PC-9 (cell line): ENCODE measurements around the gene PIK3R1. TPM values are rescaled to one million over a fixed set of nuclear protein-coding genes. Genes with fewer than 3 reads are reported as not detected.

Experiments
- BruUV-seq: library from RNA; stranded (reverse); fragments of 400-500 nt; replicated peaks from 2 replicates; lab custom pipeline; 2021; lab: Mats Ljungman, UMichigan
- CTCF ChIA-PET: fragments of 300-600 bp; sonication (Branson Sonifier 250); formaldehyde crosslinking; loops from one replicate; lab custom pipeline; 2022; ENCODE audit warnings: antibody characterized with exemption; lab: Charles Lee
- POLR2A ChIA-PET: fragments of 300-600 bp; sonication (Branson Sonifier 250); formaldehyde crosslinking; loops from one replicate; lab custom pipeline; 2022; ENCODE audit warnings: antibody characterized with exemption; ENCODE audit not compliant: unreplicated experiment; lab: Charles Lee
- DNase-seq, 2 experiments: peaks; one replicate each; pipeline versions ENCODE4 v3.0.0 to v3.0.0-alpha.2; 2015 to 2022; ENCODE audit warnings: mixed read lengths in 1 of 2
- H2AFZ ChIP-seq: fragments of 200-600 bp; sonication (generic); 2 replicates; pipeline ENCODE4 v1.8.1; 2017; ENCODE audit warnings: antibody characterized with exemption
- H3F3A ChIP-seq: fragments of 200-600 bp; sonication (generic); 2 replicates; pipeline ENCODE4 v1.8.1; 2017; ENCODE audit warnings: antibody characterized with exemption, mild to moderate bottlenecking, low read depth; ENCODE audit not compliant: insufficient read depth
- H3K27ac ChIP-seq: fragments of 200-600 bp; sonication (generic); 2 replicates; pipeline ENCODE4 v1.6.1; 2016; ENCODE audit warnings: mixed run types
- H3K27me3 ChIP-seq: fragments of 200-600 bp; sonication (generic); 2 replicates; pipeline ENCODE4 v1.6.1; 2016; ENCODE audit warnings: low read depth, mixed run types; ENCODE audit not compliant: insufficient read depth
- H3K36me3 ChIP-seq: fragments of 200-600 bp; sonication (generic); 2 replicates; pipeline ENCODE4 v1.6.1; 2016; ENCODE audit warnings: low read depth, mixed run types
- H3K4me1 ChIP-seq: fragments of 200-600 bp; sonication (generic); replicated peaks from 2 replicates; pipeline ENCODE4 v1.6.1; 2016; ENCODE audit warnings: mixed run types; ENCODE audit not compliant: insufficient read depth
- H3K4me2 ChIP-seq: fragments of 200-600 bp; sonication (generic); 2 replicates; pipeline ENCODE4 v1.6.1; 2017; ENCODE audit warnings: mixed run types
- H3K4me3 ChIP-seq: fragments of 200-600 bp; sonication (generic); 2 replicates; pipeline ENCODE4 v1.6.1; 2016; ENCODE audit warnings: mixed run types
- H3K79me2 ChIP-seq: fragments of 200-600 bp; sonication (generic); 2 replicates; pipeline ENCODE4 v1.6.1; 2017; ENCODE audit warnings: low read depth, mixed run types
- H3K9me2 ChIP-seq: fragments of 200-600 bp; sonication (generic); 2 replicates; pipeline ENCODE4 v1.8.1; 2017; ENCODE audit warnings: mild to moderate bottlenecking; ENCODE audit not compliant: insufficient read depth
- H3K9me3 ChIP-seq: fragments of 200-600 bp; sonication (generic); 2 replicates; pipeline ENCODE4 v1.8.1; 2016; ENCODE audit warnings: low read depth; ENCODE audit not compliant: insufficient read depth
- H4K20me1 ChIP-seq: fragments of 200-600 bp; sonication (generic); 2 replicates; pipeline ENCODE4 v1.8.1; 2017; ENCODE audit not compliant: insufficient read depth
- EZH2 ChIP-seq: fragments of 200-600 bp; sonication (generic); IDR thresholded peaks from 2 replicates; pipeline ENCODE4 v1.8.0; 2017; ENCODE audit warnings: antibody characterized with exemption, low read depth
- intact Hi-C: fragments of 100-400 bp; cut with micrococcal nuclease; formaldehyde crosslinking; loops from one replicate; pipeline ENCODE4 v1.10.0; 2022; ENCODE audit not compliant: unreplicated experiment
- total RNA-seq: library from RNA; stranded (reverse); gene quantifications from 2 replicates; pipeline ENCODE4 v1.2.3, GENCODE V29; 2021
- TF ChIP-seq, protein P1 (sequence below): fragments of 200-600 bp; sonication (generic); conservative IDR thresholded peaks from 2 replicates; pipeline ENCODE4 v1.6.1; 2017; ENCODE audit warnings: mixed run types, antibody characterized with exemption, mild to moderate bottlenecking, moderate library complexity

Gene PIK3R1
- total RNA-seq, 1 experiment from 2014 or later = 15.9 TPM

DNA sequence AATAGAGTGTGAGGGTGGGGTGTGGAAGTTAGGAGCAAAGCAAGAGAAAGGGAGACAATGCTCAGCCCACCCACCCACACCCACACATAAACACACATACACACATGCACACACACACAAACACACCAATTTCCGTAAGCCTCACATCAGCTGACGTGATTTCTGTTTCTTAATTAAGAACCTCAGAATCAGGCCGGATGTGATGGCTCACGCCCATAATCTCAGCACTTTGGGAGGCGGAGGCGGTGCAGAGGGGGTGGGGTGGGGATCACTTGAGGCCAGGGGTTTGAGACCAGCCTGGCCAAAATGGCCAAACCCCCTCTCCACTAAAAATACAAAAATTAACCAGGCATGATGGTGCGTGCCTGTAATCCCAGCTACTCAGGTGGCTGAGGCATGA, 26.4 kb upstream of the PIK3R1 start:
- H3K79me2 ChIP-seq = no peaks in the 10 kb centered on the region
- H3K36me3 ChIP-seq = no peaks in the 10 kb centered on the region
- ChIA-PET POLR2A (no interaction called here), CTCF (no interaction called here)
- TF ChIP-seq EZH2 = no peak
- TF ChIP-seq, protein P1, sequence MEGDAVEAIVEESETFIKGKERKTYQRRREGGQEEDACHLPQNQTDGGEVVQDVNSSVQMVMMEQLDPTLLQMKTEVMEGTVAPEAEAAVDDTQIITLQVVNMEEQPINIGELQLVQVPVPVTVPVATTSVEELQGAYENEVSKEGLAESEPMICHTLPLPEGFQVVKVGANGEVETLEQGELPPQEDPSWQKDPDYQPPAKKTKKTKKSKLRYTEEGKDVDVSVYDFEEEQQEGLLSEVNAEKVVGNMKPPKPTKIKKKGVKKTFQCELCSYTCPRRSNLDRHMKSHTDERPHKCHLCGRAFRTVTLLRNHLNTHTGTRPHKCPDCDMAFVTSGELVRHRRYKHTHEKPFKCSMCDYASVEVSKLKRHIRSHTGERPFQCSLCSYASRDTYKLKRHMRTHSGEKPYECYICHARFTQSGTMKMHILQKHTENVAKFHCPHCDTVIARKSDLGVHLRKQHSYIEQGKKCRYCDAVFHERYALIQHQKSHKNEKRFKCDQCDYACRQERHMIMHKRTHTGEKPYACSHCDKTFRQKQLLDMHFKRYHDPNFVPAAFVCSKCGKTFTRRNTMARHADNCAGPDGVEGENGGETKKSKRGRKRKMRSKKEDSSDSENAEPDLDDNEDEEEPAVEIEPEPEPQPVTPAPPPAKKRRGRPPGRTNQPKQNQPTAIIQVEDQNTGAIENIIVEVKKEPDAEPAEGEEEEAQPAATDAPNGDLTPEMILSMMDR = no peak
- no peaks in the 10 kb centered on the region for H3K9me3 ChIP-seq
- no peak for DNase-seq
- H4K20me1 ChIP-seq = no peaks in the 10 kb centered on the region
- H3K9me2 ChIP-seq = no peaks in the 10 kb centered on the region
- no peaks in the 10 kb centered on the region for H3K4me1 ChIP-seq
- no peak overlapping the region for H3K4me2 ChIP-seq
- H2AFZ ChIP-seq = no peak overlapping the region
- no peak overlapping the region for H3K27ac ChIP-seq
- BruUV-seq = no TSS peak
- no peaks in the 10 kb centered on the region for H3F3A ChIP-seq
- no peaks in the 10 kb centered on the region for H3K27me3 ChIP-seq
- intact Hi-C loops = no loop called here
- no peak overlapping the region for H3K4me3 ChIP-seq

DNA sequence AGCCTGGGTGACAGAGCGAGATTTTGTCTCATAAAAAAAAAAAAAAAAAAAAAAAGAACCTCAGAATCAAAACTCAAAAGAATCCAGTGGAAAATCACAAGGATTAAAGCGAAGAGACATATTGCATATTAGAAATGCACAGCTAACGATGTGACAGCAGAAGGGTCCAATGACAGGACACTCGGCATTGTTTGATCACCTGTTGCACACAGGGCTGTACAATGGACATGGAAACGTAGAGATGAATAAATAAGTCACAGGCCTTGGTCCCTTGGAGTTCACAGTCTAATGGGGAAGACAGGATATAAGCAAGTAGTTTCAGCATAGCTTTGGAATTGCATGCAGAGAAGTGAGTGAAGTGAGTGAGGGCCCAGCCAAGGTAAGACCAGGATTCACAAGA, 25.9 kb upstream of the PIK3R1 start:
- no peaks in the 10 kb centered on the region for H3K4me1 ChIP-seq
- H3K79me2 ChIP-seq = no peaks in the 10 kb centered on the region
- no peaks in the 10 kb centered on the region for H3F3A ChIP-seq
- no peak overlapping the region for H3K4me2 ChIP-seq
- no TSS peak for BruUV-seq
- H3K27ac ChIP-seq = no peak overlapping the region
- TF ChIP-seq, protein P1 = no peak
- TF ChIP-seq EZH2 = no peak
- ChIA-PET POLR2A (no interaction called here), CTCF (no interaction called here)
- no peaks in the 10 kb centered on the region for H4K20me1 ChIP-seq
- H3K36me3 ChIP-seq = no peaks in the 10 kb centered on the region
- H2AFZ ChIP-seq = no peak overlapping the region
- H3K9me2 ChIP-seq = no peaks in the 10 kb centered on the region
- no peaks in the 10 kb centered on the region for H3K27me3 ChIP-seq
- DNase-seq = no peak
- H3K4me3 ChIP-seq = no peak overlapping the region
- no peaks in the 10 kb centered on the region for H3K9me3 ChIP-seq
- intact Hi-C loops = no loop called here

DNA sequence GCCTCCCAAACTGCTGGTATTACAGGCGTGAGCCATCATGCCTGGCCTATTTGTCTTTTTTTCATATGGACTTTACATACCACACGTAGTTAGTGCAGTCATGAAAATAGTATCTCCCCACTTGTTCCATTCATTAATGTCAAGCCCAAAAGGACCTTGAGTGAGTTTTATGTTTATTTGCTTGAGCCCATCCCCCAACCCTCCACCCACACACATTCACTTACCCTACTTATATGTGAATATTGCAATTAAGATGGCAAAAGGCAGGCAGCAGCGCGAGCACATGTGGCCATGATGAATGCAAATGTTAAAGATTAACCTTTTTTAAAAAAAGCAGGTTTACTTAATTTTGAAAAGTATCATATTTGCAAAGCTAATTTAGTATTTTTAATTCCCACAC, 24.9 kb upstream of the PIK3R1 start:
- H3K9me3 ChIP-seq = no peaks in the 10 kb centered on the region
- no peaks in the 10 kb centered on the region for H3F3A ChIP-seq
- H2AFZ ChIP-seq = no peak overlapping the region
- H3K27ac ChIP-seq = no peak overlapping the region
- no peaks in the 10 kb centered on the region for H3K79me2 ChIP-seq
- ChIA-PET POLR2A (no interaction called here), CTCF (no interaction called here)
- TF ChIP-seq EZH2 = no peak
- TF ChIP-seq, protein P1 = no peak
- H3K36me3 ChIP-seq = no peaks in the 10 kb centered on the region
- H4K20me1 ChIP-seq = no peaks in the 10 kb centered on the region
- no peak overlapping the region for H3K4me2 ChIP-seq
- intact Hi-C loops = no loop called here
- no peak overlapping the region for H3K4me3 ChIP-seq
- H3K27me3 ChIP-seq = no peaks in the 10 kb centered on the region
- BruUV-seq = no TSS peak
- DNase-seq = no peak
- no peaks in the 10 kb centered on the region for H3K4me1 ChIP-seq
- no peaks in the 10 kb centered on the region for H3K9me2 ChIP-seq
